HEK293T (cell line): Measurements from ENCODE around the gene HBE1.

Experiments
- BHLHE40 ChIP-seq: fragments of 450-650 bp; IDR thresholded peaks from 2 replicates; pipeline ENCODE4 v1.6.1; 2016; ENCODE audit warnings: mild to moderate bottlenecking, moderate library complexity, borderline replicate concordance
- CTBP1 ChIP-seq: fragments of 450-650 bp; IDR thresholded peaks from 2 replicates; pipeline ENCODE4 v1.6.1; 2016; ENCODE audit warnings: borderline replicate concordance
- FOXM1 ChIP-seq: fragments of 450-650 bp; IDR thresholded peaks from 2 replicates; pipeline ENCODE4 v1.6.1; 2017; ENCODE audit warnings: mild to moderate bottlenecking, borderline replicate concordance
- HDGF ChIP-seq: fragments of 450-650 bp; IDR thresholded peaks from 2 replicates; pipeline ENCODE4 v1.6.1; 2017; ENCODE audit warnings: antibody characterized with exemption, borderline replicate concordance
- SP1 ChIP-seq: fragments of 450-650 bp; IDR thresholded peaks from 2 replicates; pipeline ENCODE4 v1.6.1; 2017
- SUZ12 ChIP-seq: fragments of 450-650 bp; IDR thresholded peaks from 2 replicates; pipeline ENCODE4 v1.6.1; 2016; ENCODE audit warnings: mild to moderate bottlenecking
- TARDBP ChIP-seq: fragments of 450-650 bp; IDR thresholded peaks from 2 replicates; pipeline ENCODE4 v1.6.1; 2016
- TF ChIP-seq, protein P1 (sequence below): fragments of 450-650 bp; IDR thresholded peaks from 2 replicates; pipeline ENCODE4 v1.6.1; 2016

DNA sequence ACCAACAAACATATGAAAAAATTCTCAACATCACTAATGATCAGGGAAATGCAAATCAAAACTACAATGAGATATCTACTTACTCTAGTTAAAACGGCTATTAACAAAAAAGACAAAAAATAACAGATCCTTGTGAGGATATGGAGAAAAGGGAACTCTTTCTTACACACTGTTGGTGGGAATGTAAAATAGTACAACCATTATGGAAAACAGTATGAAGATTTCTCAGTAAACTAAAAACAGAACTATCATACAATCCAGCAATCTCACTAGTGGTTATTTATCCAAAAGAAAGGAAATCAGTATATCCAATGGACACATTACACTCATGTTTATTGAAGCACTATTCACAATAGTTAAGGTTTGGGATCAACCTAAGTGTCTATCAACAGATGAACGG, 3.9 kb downstream of the HBE1 start:
- TF ChIP-seq TARDBP (no peak), BHLHE40 (no peak), HDGF (no peak), FOXM1 (no peak), CTBP1 (no peak), SP1 (no peak), SUZ12 (no peak)
- TF ChIP-seq, protein P1, sequence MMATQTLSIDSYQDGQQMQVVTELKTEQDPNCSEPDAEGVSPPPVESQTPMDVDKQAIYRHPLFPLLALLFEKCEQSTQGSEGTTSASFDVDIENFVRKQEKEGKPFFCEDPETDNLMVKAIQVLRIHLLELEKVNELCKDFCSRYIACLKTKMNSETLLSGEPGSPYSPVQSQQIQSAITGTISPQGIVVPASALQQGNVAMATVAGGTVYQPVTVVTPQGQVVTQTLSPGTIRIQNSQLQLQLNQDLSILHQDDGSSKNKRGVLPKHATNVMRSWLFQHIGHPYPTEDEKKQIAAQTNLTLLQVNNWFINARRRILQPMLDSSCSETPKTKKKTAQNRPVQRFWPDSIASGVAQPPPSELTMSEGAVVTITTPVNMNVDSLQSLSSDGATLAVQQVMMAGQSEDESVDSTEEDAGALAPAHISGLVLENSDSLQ, result no peak
